Measurements from ENCODE around the gene ADI1. TPM values are rescaled to one million over a fixed set of nuclear protein-coding genes. Genes with fewer than 3 reads are reported as not detected.

ADI1 gene
- total and polyA plus RNA-seq, 10 donors, result 31.8 to 106 (median 55.4) TPM

- intact Hi-C loops (cut with DNase I; ENCODE audit: low total_unique reads), result no loop called here
- H3K36me3 ChIP-seq, result peaks cover 0 to 100% (median 64%) of the 10 kb centered on the region in 6 donors
- no peaks in the 10 kb centered on the region for H3K9me3 ChIP-seq
- H3K4me1 ChIP-seq, result no peaks in the 10 kb centered on the region
- no peak overlapping the region for H3K4me3 ChIP-seq
- no peaks in the 10 kb centered on the region for H3K27me3 ChIP-seq (replicated peaks in 1 of 7)
- DNase-seq, result peak; percentile 56
- no peak for TF ChIP-seq POLR2A (IDR thresholded peaks at IDR 0.05)
- TF ChIP-seq POLR2AphosphoS5 (IDR thresholded peaks at IDR 0.05), result no peak
- no peak for TF ChIP-seq CTCF (IDR thresholded peaks at IDR 0.05 in 8 of 11, conservative IDR thresholded peaks at IDR 0.05 in 3 of 11)
- WGBS, 5 donors, result 86 to 92% (median 91%) methylated on average over 10 of the region's 10 CpGs
- H3K27ac ChIP-seq, result no peak overlapping the region
Observed at GRCh38 chr2:3472966-3473365, 46.4 kb downstream of the ADI1 start.

- WGBS, 5 donors, result 83 to 89% (median 86%) methylated on average over 10 of the region's 10 CpGs
- DNase-seq, result no peak
- Histone ChIP-seq H3K27ac (no peak overlapping the region), H3K27me3 (replicated peaks in 1 of 7) (no peaks in the 10 kb centered on the region), H3K36me3 (peaks cover 0 to 100% (median 66%) of the 10 kb centered on the region in 6 donors), H3K4me3 (no peak overlapping the region), H3K9me3 (no peaks in the 10 kb centered on the region), H3K4me1 (no peaks in the 10 kb centered on the region)
- intact Hi-C loops (cut with DNase I; ENCODE audit: low total_unique reads), result no loop called here
- no peak for TF ChIP-seq CTCF (IDR thresholded peaks at IDR 0.05 in 8 of 11, conservative IDR thresholded peaks at IDR 0.05 in 3 of 11)
- TF ChIP-seq POLR2A (IDR thresholded peaks at IDR 0.05), result no peak
- TF ChIP-seq POLR2AphosphoS5 (IDR thresholded peaks at IDR 0.05), result no peak
Observed at GRCh38 chr2:3472296-3472695, 47.0 kb downstream of the ADI1 start.

DNA sequence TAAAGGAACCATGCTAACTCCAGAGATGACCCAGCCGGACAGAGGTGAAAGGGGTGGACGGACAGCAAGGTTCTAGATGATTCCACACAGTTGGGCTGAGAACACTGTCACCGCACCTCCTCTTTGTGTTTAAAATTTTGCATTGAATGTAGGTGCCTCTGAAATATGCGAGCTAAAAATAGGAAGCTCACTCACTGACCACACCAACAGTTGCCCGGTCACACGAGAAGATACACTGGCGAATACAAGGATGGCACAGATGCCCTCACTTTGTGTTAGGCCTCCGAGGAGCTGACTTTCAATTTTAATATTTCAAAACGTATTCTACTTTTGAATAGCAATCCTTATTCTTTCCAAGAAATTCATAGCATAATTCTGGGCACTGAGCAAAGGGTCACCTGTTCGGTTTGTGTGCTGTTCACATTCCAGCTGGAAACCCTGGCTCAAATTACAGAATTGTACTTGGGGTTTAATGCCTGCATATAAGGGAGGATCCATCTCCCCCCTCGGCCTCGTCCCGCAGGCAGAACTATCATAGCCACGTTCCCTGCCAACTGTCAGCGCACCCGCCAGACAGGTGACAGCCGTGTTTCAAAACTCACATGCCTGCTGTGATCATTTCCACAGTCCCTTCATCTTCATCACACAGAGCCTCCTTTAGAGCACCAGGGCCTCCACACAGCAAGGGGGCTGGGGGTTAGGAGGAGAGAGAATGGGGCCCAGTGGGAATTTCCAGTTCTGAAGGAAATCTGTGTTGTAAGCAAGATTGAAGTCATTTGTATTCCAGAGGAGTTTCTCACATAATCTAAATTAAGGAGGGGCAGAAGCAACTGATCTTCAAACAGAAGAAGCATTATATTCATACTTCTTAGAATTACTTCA is 48.2 kb downstream of the ADI1 start:
- no peak overlapping the region for H3K4me3 ChIP-seq
- H3K4me1 ChIP-seq, result no peaks in the 10 kb centered on the region
- H3K27me3 ChIP-seq (replicated peaks in 1 of 7), result no peaks in the 10 kb centered on the region
- intact Hi-C loops (cut with DNase I; ENCODE audit: low total_unique reads), result no loop called here
- no peak overlapping the region for H3K27ac ChIP-seq
- 91 to 94% (median 94%) methylated on average over 17 of the region's 17 CpGs for WGBS, 5 donors
- TF ChIP-seq POLR2AphosphoS5 (IDR thresholded peaks at IDR 0.05) (no peak), CTCF (IDR thresholded peaks at IDR 0.05 in 8 of 11, conservative IDR thresholded peaks at IDR 0.05 in 3 of 11) (no peak), POLR2A (IDR thresholded peaks at IDR 0.05) (no peak)
- peak; percentile 44 for DNase-seq
- peaks cover 0 to 100% (median 70%) of the 10 kb centered on the region in 6 donors for H3K36me3 ChIP-seq
- H3K9me3 ChIP-seq, result no peaks in the 10 kb centered on the region

- Histone ChIP-seq H3K4me3 (no peak overlapping the region), H3K27ac (no peak overlapping the region), H3K4me1 (no peaks in the 10 kb centered on the region), H3K27me3 (replicated peaks in 1 of 7) (no peaks in the 10 kb centered on the region), H3K9me3 (no peaks in the 10 kb centered on the region), H3K36me3 (peaks cover 0 to 100% (median 74%) of the 10 kb centered on the region in 6 donors)
- TF ChIP-seq POLR2A (IDR thresholded peaks at IDR 0.05) (no peak), CTCF (IDR thresholded peaks at IDR 0.05 in 8 of 11, conservative IDR thresholded peaks at IDR 0.05 in 3 of 11) (no peak), POLR2AphosphoS5 (IDR thresholded peaks at IDR 0.05) (peak in 1 of 3 donors; percentile 26)
- peak; percentile 45 for DNase-seq
- 93 to 95% (median 93%) methylated on average over 16 to 17 of the region's 17 CpGs for WGBS, 5 donors
- intact Hi-C loops (cut with DNase I; ENCODE audit: low total_unique reads), result no loop called here
Observed at GRCh38 chr2:3470166-3470651, 49.1 kb downstream of the ADI1 start.

All from spleen (tissue), 11 donors.